Stimulated activated CD8-positive, alpha-beta memory T cell treated with anti-CD3 and anti-CD28 coated beads, Interleukin-2, amount 100 ng/mL, for 48 hours (primary cell): Measurements from ENCODE around the gene CWC27.

Experiments used
- DNase-seq, 2 donors: peaks; one replicate each; pipeline ENCODE4 v3.0.0-alpha.2; 2020; ENCODE audit warnings: low read depth in 2 of 2

The CWC27 gene

GRCh38 chr5:64977779-64978178, 209.0 kb downstream of the CWC27 start:
- no peak for DNase-seq

- DNase-seq: no peak
These were observed 209.8 kb downstream of the CWC27 start for GRCh38 chr5:64978546-64978945.

GRCh38 chr5:64979531-64979930, 210.8 kb downstream of the CWC27 start:
- no peak for DNase-seq

DNA sequence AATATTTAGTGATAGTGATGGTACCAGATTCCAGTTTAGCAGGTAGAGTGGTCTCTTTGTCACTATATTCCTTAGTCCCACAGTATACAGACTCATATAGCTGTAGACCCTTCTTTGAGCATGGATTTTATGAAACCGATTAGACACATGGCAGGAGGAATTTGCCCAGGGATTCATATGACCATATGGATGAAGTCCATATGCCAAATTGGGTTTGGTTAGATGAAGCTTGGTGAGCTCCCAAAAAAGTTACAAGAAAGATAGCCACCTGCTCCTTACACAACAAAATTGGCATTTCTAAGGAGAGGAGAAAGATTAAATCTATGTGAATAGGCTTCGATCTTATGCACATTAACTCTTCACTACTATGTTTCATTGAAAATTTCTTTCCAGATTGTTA, 211.4 kb downstream of the CWC27 start:
- no peak for DNase-seq

- no peak for DNase-seq
These were observed 219.0 kb downstream of the CWC27 start for GRCh38 chr5:64987768-64988167.

- DNase-seq: no peak
These were observed 240.5 kb downstream of the CWC27 start for GRCh38 chr5:65009207-65009606.

DNA sequence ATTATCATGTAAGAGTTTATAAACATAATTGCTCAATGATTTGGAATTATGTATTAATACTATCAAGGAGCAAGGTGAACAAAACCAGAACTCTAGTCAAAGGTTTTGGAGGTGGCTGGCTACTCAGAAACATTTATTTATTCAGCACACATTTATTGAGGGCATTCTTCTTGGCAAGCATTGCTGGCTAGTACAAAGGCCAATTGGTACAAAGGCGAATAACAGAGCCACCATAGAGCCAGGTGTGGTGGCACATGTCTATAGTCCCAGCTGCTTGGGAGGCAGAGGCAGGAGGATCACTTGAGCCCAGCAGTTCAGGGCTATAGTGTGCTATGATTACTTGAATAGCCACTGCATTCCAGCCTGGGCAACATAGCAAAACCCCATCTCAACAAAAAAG, 242.1 kb downstream of the CWC27 start:
- no peak for DNase-seq

DNA sequence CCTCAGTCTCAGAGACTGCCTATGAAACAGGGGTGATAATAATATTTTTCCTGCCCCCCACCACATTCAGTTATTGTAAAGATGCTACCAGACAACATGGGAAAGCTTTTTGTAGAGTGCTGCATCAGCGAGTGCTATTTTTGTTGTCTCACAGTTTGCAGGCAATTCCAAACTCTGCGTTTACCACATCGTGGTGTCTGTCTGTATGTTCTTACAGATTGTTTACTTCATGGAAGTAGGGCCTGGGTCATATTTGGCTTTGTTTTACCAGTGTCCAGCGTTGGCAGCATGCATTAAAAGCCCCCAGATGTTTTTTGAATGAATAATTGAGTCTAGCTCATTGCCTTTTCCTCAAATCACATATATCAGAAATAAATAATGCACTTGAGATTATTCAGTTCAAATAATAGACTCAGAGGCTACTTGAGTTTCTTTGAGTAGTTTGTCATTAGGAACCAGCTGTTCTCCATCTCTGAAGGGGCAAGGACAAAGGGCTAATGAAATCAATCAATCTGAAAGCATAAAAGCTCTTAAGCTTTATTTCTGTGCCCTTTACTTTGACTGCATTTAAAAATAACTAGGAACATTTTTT, 243.7 kb downstream of the CWC27 start:
- no peak for DNase-seq

- no peak for DNase-seq
These were observed 244.4 kb downstream of the CWC27 start for GRCh38 chr5:65013166-65013565.

- no peak for DNase-seq
These were observed 246.0 kb downstream of the CWC27 start for GRCh38 chr5:65014769-65015168.

DNA sequence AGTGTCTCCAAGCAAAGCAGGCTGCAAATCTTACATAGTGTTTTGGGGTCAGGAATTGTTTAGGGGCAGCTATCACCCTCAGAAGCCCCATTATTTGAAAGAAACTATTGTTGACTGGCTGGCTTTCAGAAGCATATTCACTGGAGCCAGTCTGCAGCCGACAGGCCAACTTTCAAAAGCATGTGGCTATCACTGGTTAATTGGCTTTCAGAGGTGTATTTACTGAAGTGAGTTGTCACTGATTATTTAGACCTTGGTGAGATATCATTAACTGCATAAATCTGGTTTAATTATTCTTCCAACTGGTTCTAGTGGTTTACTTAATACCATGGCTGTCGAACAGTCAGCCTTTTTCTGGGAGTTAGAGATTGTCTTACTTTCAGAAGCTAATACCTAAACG, 247.0 kb downstream of the CWC27 start:
- DNase-seq: no peak

GRCh38 chr5:65017636-65018035, 248.9 kb downstream of the CWC27 start:
- DNase-seq: no peak

GRCh38 chr5:65018763-65019162, 250.0 kb downstream of the CWC27 start:
- DNase-seq: no peak

- DNase-seq: no peak
These were observed 251.8 kb downstream of the CWC27 start for GRCh38 chr5:65020492-65020891.

DNA sequence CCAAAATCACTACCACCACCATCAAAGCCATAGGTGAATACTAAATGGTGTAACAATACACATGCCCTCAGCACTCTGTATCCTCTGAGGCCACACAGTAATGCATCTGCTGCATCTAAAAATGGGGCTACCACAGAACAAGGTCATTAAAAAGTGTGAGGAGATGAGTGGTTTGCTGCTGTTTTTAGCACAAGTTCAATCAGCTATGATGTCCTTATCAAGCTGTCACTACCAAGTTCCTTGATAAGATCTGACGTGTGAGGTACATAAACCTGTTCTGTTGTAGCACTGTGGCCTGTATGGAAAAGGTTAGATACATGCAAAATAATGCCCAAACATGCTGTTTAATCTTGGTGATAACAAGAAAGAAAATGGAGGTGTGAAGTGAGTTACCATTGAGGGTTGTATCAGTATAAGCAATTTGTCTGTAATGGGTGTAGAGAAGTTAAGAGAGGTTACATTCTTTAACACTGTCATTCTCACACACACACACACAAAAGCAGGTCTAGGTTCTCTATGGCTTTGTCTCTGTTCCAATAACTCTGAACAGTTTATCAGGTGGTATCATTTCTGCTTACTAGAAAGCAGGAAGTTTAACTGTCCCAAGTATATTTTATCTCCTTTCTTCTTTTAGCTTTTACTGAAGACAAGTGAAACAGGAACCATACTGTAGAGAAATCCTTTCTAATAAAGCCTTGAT, 252.9 kb downstream of the CWC27 start:
- DNase-seq: no peak

DNA sequence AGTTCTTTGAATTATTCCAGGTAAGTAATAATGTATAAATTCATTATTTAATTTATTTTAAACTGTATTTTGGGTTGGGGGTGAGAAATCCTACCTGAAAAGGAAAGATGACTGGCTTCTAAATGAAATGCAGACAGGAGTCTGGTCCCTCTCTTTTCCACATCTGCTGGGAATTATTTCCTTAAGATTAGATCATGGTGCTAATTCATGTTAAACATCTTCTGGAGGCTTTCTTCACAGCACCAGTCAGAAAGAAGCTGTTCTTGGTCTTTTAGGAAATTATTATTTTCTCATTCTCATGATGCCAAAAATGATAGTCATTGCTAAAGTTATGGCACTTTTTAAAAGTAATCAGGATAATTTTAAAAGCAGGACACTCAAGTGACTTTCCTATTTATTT, 254.2 kb downstream of the CWC27 start:
- no peak for DNase-seq

- DNase-seq: no peak
These were observed 256.0 kb downstream of the CWC27 start for GRCh38 chr5:65024681-65025080.

GRCh38 chr5:65026816-65027548, 258.3 kb downstream of the CWC27 start:
- DNase-seq: no peak

DNA sequence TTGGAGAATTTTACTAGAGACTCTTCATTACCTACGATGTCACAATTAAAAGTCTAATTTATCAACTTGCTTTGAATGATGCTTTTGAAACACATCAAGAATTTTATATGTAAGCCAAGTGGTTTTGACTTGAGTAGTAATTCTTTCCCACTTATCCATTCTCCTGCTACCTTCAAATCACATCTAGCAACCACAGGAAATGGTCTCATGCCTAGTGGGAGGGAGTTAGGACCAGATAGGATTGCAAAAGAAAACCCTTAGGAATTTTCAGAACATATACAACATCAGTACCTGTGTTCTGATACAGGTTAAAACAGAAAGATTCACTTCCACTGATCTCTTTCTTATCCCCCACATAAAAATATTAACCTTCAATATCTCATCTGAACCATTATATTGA, 260.4 kb downstream of the CWC27 start:
- no peak for DNase-seq

GRCh38 chr5:65030056-65030455, 261.3 kb downstream of the CWC27 start:
- no peak for DNase-seq

GRCh38 chr5:65032250-65032649, 263.5 kb downstream of the CWC27 start:
- DNase-seq: no peak

DNA sequence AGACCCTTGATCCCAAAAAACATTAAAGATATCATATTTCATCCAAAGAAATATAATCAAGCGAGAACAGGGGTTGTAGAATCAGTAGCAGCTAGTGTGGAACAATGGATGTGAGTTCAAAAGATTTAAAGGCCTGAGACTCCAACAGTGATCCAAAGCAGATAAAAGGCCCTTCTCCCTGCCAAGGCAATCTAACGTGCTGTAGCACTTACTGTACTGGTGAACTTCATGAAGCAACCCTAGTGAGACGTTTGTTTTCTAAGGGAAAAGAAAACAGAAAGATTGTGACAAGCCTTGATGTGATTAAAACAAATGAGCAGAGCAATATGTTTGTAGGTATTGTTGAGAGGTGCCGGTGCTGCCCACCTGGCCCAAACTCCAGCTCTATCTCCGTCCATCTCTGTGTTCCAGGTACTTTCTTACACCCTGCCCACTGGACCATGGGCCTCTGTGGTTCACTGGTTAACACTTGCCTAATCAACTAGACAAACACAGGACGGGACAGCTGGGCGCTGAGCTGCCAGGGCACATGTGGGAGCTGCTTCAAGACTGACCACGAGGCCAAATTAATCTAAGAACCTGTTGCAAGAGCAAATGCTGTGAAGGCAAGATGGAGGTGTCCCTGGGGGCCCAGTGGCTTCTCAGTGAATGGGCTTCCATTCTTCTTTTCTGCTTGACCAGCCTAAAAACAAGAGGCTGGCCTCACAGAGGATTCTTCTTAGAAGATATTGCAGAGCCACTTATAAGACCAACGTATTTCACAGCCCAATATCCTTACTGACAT, 265.5 kb downstream of the CWC27 start:
- DNase-seq: no peak
